ENCODE results near the gene HMGN5.

The HMGN5 gene

GRCh38 chrX:81201671-81202455 is at the start of gene HMGN5, which contains the start of gene SH3BGRL:
Gene HMGN5 (minus strand): TSS chrX:81201913. CDS start chrX:81121549, 80,364 bp downstream.
Gene SH3BGRL (plus strand): TSS chrX:81202102. CDS start chrX:81202201, 99 bp downstream.
- DNase-seq (ENCODE audit: low read depth in 4 of 4, low spot score in 1 of 4): peak in 3 of 4 experiments; percentile 28 to 45 (median 28)

DNA sequence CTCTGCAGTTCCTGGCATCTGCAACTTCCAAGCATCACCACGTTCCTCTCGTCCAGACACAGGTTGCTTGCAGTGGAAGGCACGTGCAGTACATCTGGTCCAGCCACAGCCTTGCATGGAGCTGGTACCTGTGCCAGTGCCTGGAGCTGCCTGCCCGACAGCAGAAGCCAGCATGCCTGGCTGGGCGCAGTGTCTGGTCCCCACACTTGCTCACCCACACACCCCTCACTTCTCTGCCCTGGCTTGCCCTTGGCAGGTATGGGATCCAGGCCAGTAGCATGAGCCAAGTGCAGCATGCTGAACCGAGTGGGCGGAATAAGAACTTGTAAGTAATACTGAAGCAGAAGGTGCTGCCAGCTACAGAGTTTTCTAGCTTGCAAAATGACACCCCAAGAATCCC is 40.0 kb upstream of the HMGN5 start:
- no peak for DNase-seq (ENCODE audit: low read depth in 4 of 4, low spot score in 1 of 4)

- DNase-seq (ENCODE audit: low read depth in 4 of 4, low spot score in 1 of 4): no peak
Measured at GRCh38 chrX:81240701-81241331, 39.1 kb upstream of the HMGN5 start.

DNA sequence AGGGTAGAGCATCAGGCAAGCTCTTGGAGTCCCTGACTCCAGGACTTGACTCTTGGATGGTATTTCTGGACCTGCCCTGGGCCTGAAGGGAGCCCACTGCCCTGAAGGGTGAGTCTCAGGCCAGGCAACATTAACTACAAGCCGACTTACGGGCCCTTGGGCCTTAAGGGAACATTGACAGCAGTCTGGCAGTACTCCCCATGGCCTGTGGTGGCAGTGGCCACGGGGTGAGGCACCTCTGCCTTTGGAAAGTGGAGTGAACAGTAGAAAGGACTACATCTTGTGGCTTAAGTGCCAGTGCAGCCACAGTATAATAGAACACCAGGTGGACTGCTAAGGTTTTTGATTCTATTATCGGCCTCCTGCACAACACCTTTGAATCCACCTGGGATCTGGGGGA is 36.5 kb upstream of the HMGN5 start:
- no peak for DNase-seq (ENCODE audit: low read depth in 4 of 4, low spot score in 1 of 4)

GRCh38 chrX:81237516-81237915 is 35.8 kb upstream of the HMGN5 start:
- DNase-seq (ENCODE audit: low read depth in 4 of 4, low spot score in 1 of 4): no peak

GRCh38 chrX:81232218-81232617 is 30.5 kb upstream of the HMGN5 start:
- DNase-seq (ENCODE audit: low read depth in 4 of 4, low spot score in 1 of 4): no peak

DNA sequence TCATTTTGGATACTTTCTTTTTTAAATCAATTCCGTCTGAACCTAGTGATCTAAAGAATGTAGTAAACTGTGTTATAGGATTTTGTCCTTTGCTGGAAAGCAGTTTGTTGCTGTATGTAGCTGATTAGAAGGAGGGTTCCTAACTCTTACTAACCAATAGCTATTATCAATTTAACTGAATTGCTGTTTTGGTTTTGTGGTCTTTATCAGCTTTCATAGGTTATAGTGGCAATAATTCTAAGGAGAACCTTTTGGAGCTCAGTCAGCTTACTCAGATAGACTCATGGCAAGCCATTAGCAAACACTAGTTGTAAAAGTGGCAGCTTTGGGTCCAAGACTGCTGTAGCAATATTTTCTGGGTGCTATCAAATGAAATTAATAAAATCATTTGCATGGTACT is 29.8 kb upstream of the HMGN5 start:
- DNase-seq (ENCODE audit: low read depth in 4 of 4, low spot score in 1 of 4): no peak

- DNase-seq (ENCODE audit: low read depth in 4 of 4, low spot score in 1 of 4): no peak
Measured at GRCh38 chrX:81229901-81230300, 28.2 kb upstream of the HMGN5 start.

DNA sequence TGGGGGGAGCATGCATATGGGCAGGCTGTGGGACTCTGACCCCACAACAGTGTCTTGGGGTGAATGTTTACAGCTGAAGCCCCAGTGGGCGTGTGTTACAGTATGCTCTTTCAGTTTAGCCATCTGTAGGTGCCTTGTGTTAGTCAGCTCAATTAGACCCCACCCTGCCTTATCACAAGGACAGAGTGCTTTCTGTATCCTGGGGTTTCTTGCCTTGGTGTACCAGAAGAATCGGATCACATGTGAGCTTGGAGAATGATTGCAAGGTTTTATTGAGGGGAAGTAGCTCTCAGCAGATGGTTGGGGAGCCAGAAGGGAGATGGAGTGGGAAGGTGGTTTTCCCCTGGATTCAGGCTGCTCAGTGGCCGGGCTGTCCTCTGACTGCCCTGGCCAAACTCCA is 27.5 kb upstream of the HMGN5 start:
- no peak for DNase-seq (ENCODE audit: low read depth in 4 of 4, low spot score in 1 of 4)

GRCh38 chrX:81215685-81216084 is 14.0 kb upstream of the HMGN5 start:
- no peak for DNase-seq (ENCODE audit: low read depth in 4 of 4, low spot score in 1 of 4)

- DNase-seq (ENCODE audit: low read depth in 4 of 4, low spot score in 1 of 4): no peak
Measured at GRCh38 chrX:81208916-81209315, 7.2 kb upstream of the HMGN5 start.

GRCh38 chrX:81206476-81206875 is 4.8 kb upstream of the HMGN5 start:
- no peak for DNase-seq (ENCODE audit: low read depth in 4 of 4, low spot score in 1 of 4)

DNA sequence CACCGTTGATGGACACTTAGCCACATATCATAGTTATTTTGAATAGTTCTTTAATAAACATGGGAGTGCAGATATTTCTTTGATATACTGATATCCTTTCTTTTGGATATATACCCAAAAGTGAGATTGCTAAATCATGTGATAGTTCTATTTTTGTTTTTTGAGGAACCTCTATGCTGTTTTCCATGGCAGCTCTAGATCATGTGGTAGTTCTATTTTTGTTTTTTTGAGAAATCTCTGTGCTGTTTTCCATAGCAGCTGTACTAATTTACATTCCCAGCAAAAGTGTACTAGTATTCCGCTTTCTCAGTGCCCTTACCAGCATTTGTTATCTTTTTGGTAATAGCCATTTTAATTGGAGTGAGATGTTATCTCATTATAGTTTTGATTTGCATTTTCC is 3.8 kb upstream of the HMGN5 start:
- DNase-seq (ENCODE audit: low read depth in 4 of 4, low spot score in 1 of 4): no peak

- DNase-seq (ENCODE audit: low read depth in 4 of 4, low spot score in 1 of 4): no peak
Measured at GRCh38 chrX:81202943-81203342, 1.2 kb upstream of the HMGN5 start.

DNA sequence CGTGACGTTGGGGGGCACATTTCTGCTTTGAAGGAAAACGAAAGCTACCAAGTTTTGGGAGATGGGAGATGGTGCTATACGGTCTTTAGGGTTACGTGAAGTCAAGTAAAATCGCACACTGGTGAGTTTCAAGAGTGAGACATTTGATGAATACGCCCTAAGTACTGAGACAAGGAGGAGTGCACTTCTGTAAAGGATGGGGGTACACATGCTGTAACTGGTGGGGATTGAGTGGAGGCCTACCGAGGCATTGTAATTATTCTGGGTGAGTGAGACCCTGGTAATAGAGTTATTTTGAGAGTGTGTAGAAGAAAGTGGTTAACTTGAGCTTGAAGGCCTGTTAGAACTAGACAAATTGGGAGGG is 725 bp upstream of the HMGN5 start:
- no peak for DNase-seq (ENCODE audit: low read depth in 4 of 4, low spot score in 1 of 4)

DNA sequence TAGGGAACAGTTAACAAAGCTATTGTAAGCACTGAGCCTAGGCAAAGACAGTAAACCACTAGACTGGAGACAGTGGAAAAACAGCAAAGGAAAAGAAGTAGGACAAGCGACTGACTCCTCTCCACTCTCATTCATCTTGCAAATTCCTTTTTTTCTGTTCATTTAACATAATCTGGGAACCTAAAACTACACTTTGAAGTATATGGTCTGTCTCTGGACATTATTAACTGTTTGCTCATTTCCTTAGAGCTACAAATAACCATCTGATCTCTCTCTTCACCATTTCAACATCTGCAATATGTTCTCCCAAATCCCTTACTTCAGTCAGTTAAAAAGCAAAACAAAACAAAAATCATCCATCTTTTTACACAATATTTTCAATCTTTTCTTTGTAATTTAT is 642 bp downstream of the HMGN5 start:
- DNase-seq (ENCODE audit: low read depth in 4 of 4, low spot score in 1 of 4): no peak

DNA sequence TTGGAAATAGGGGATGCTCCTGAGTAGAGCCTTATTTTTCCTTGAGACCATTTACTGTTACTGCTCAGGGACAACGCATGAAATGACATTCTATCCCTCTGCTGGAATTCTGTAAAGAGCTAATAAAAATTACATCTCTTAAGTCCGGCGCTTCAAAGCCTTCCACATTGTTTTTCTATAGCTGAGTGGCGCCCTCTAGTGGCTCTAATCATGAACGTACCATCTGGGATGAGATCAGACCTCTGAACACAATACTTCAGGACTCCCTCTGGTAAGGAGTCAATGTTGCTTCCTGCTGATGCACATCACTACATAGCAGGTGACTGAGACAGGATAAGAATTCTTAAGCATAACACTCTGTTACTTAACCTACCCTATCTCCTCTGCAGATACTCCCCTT is 6.0 kb downstream of the HMGN5 start:
- DNase-seq (ENCODE audit: low read depth in 4 of 4, low spot score in 1 of 4): peak in 3 of 4 experiments; percentile 15 to 50 (median 18)

GRCh38 chrX:81195259-81195658 is 6.5 kb downstream of the HMGN5 start:
- DNase-seq (ENCODE audit: low read depth in 4 of 4, low spot score in 1 of 4): no peak

DNA sequence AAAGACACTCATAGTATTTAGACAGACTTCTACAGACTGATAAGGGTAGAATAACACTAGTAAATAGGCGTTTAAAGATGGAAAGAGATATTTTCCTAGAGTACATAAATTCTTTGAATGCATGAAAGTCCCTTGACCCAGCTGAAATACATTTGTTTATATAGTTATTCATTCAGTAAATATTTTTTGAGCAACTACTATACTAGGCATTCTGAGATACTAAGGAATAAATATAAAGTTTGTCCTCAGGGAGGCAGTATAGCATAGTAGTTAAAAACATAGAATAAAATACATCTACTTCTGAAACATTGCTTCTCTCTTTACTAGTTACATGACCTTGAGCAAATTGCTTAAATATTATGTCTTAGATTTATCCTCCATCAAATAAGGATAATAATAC is 27.4 kb downstream of the HMGN5 start:
- no peak for DNase-seq (ENCODE audit: low read depth in 4 of 4, low spot score in 1 of 4)

- no peak for DNase-seq (ENCODE audit: low read depth in 4 of 4, low spot score in 1 of 4)
Measured at GRCh38 chrX:81168391-81168790, 33.3 kb downstream of the HMGN5 start.

- peak; percentile 52 to 76 (median 69) for DNase-seq (ENCODE audit: low read depth in 4 of 4, low spot score in 1 of 4)
Measured at GRCh38 chrX:81121513-81122363, 80.0 kb downstream of the HMGN5 start.

- DNase-seq (ENCODE audit: low read depth in 4 of 4, low spot score in 1 of 4): peak in 1 of 4 experiments; percentile 4
Measured at GRCh38 chrX:81120936-81121371, 80.8 kb downstream of the HMGN5 start.
